NCI-H1105 (cell line): Measurements from ENCODE around the gene RDH12.

Experiments used
- DNase-seq: peaks from one replicate; lab custom pipeline; 2025; lab: John Stamatoyannopoulos, UW

Gene RDH12

DNA sequence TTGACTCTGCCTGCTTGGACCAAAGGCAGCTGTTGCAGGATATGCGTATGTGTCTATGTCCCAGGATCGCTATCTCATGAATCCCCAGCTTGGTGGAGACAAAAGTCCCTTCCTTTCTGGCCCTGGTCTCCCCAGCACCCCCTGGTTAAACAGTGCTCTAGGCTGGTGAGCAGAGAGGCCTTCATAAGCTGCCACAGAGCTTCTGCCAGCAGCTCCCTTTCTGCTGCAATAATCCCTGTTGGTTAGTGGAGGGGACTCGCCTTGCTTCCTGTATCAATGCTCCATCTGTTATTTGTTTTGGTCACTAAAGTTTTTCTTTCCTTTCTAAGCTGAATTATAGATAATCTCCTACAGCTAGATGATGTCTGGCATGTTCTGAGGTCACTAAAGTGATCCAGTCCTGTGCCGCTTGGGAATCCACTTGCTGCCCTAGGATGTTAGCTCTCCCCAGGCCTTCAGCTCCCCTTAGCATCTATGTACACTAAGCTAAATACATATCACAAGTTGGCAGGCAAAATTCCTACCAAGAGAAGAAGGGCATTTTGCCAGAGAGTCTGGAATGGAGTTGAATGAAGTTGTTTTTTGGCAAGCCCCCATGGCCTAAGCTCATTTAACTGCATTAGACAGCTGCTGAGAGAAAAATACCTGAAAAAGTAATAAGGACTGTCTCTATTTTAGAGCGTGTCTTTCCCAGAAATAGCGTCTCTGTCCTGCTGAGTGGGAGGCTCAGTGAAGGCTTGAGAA lies 47.8 kb downstream of the RDH12 start:
- peak; percentile 12 for DNase-seq

GRCh38 chr14:67756496-67756895 lies 54.8 kb downstream of the RDH12 start:
- DNase-seq: no peak

- DNase-seq: no peak
These were observed 55.5 kb downstream of the RDH12 start for GRCh38 chr14:67757175-67757574.

- no peak for DNase-seq
These were observed 58.2 kb downstream of the RDH12 start for GRCh38 chr14:67759916-67760315.

DNA sequence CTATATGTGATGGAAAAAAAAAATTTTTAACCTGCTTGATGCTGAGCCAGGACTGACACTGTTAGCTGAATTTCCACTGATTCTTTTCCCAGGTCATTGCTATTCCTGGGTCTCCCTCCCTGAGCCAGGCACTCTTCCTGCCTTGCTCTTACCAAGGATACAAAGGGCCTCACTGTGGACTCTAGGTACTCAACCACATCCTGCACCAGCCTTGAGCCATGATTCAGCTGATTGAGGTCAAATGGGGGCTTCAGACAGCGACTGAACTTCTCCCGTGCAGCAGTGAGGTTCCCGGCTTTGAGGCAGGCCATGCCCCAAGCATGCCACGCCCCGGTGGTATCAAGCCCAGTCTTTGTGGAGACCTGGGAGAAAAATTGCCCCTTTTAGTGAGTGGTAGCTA lies 60.4 kb downstream of the RDH12 start:
- no peak for DNase-seq

- DNase-seq: no peak
These were observed 61.6 kb downstream of the RDH12 start for GRCh38 chr14:67763158-67763822.

DNA sequence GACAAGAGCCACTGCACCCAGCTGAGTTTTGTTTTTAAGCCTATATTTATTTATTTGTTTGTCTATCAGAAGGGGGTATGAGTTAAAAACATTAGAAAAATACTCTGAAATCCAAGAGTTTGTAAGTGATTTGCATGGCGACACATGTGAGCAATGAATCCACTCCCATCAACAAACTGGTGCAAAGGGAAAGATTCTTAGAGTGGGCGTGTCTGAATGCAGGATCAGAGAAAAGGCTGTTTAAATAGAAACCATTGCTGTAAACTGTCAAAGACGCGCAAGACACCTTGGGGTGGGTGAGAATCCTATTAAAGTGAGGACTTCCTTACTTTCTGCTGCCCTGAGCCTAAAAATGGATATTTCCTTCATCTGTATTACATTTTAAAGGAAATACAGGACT lies 62.8 kb downstream of the RDH12 start:
- no peak for DNase-seq

GRCh38 chr14:67765192-67765834 lies 63.6 kb downstream of the RDH12 start:
- DNase-seq: no peak

DNA sequence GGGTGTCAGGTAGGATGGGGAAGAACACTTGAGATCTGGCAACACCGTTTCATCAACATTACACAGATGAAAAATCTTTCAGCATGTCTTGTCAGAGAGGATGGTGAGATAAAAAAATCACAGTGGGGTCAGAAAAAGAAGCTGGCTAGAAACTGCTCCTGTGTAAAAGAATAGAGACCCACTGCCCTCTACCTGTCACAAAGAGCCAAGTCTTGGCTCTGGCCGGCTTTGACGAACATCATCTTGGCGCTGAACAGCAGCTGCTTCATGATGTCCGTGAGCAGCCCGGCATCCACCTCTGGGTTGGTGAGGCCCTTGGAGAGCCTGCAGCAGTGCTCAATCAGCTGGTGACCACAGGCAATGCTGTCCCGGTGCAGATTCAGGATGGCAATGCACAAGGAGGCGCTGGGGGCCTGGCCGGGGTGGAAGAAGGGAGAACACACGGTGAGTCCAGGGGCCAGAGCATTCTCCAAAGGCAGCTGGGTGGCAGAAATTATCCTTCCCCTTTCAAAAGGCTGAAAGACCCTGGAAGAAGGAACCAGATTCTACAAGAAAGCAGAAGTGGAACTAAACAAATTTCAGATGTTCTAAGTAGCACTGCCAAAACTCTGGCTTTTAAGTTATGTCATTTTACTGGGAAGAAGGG lies 64.5 kb downstream of the RDH12 start:
- DNase-seq: no peak

DNA sequence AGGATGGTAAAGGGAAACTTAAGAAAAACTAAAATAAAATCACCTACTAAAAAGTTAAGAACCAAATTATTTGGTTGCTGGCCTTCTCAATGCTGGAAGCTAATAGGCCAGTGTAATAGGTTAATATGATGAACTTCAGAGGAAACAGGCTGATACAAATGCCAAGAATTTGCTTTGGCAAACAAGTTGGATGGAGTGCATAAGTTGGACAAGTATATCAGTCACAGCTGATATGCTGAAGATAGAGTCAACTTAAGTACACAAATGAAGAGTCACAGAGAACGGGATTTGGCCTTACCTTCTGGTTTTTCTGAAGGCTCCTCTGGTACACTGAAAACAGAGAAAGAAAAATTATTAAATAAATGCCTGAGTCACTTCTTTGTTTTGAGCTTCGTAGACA lies 66.5 kb downstream of the RDH12 start:
- DNase-seq: no peak

GRCh38 chr14:67773844-67774377 lies 72.2 kb downstream of the RDH12 start:
- no peak for DNase-seq

- no peak for DNase-seq
These were observed 75.1 kb downstream of the RDH12 start for GRCh38 chr14:67776653-67777322.

DNA sequence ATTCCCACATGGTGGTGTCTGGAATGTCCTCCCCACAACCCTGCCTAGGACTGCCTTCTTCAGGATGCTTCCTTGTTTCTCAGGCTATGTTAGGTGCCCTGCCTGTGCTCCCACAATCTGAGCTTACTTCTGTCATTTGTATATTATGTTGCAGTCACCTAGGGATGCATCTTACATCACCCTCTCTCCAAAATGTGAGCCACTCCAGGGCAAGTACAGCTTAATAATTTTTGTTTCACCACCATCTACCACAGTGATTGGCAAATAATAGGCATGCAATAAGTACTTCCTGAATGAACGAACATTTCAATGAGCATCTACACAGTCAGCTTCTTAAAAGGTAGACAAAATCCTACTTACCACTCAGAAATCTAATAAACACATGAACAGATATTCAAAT lies 77.1 kb downstream of the RDH12 start:
- DNase-seq: no peak

GRCh38 chr14:67782090-67782489 lies 80.4 kb downstream of the RDH12 start:
- no peak for DNase-seq
